Activated CD4-positive, alpha-beta T cell treated with anti-CD3 and anti-CD28 coated beads, Interleukin-2, amount 50 U/mL, for 4 hours (primary cell): ENCODE measurements around the gene ANKRD13B.
A peak's percentile ranks its signal among the peaks of the same experiment; 100 is the strongest.

Experiments used
- DNase-seq, 2 experiments: peaks; one replicate each; pipeline ENCODE4 v3.0.0-alpha.2; 2020

The ANKRD13B gene

GRCh38 chr17:29596811-29597210 is 3.9 kb downstream of the ANKRD13B start:
- DNase-seq, result no peak

- DNase-seq, result no peak
These were observed 4.6 kb downstream of the ANKRD13B start for GRCh38 chr17:29597361-29598172.

DNA sequence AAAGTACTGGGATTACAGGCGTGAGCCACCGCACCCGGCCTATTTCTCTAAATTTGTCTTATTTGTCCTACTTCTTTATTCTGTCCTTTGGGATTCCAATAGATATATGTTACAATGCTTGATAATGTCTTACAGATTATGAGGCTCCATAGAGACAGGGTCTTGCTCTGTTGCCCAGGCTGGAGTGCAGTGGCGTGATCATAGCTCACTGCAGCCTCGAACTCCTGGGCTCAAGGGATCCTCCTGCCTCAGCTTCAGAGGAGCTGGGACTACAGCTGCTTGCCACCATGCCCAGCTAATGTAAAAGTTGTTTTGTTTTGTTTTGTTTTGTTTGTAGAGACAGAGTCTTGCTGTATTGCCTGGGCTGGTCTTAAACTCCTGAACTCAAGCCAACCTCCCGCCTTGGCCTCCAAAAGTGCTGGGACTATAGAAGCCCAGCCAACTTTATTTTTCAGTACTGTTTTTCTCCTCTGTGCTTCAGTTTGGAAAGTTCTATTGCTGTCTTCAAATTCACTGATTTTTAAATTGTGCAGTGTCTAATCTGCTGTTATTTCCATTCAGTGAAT is 10.3 kb downstream of the ANKRD13B start:
- no peak for DNase-seq

- no peak for DNase-seq
These were observed 14.7 kb downstream of the ANKRD13B start for GRCh38 chr17:29607557-29608195.

DNA sequence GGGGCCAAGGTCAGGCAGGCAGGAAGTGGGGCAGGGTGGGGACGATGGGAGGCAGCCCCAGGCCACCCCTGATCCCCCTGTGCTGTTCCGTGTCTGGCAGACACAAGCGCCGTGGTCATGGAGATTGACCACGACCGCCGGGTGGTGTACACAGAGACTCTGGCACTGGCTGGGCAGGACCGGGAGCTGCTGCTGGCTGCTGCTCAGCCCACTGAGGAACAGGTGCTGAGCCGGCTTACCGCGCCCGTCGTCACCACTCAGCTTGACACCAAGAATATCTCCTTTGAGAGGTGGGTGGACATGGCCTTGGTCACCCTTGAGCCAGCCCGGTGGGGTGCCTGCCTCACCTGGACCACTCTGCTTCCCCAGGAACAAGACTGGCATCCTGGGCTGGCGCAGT is 16.1 kb downstream of the ANKRD13B start:
- no peak for DNase-seq

GRCh38 chr17:29610395-29610794 is 17.5 kb downstream of the ANKRD13B start:
- no peak for DNase-seq

DNA sequence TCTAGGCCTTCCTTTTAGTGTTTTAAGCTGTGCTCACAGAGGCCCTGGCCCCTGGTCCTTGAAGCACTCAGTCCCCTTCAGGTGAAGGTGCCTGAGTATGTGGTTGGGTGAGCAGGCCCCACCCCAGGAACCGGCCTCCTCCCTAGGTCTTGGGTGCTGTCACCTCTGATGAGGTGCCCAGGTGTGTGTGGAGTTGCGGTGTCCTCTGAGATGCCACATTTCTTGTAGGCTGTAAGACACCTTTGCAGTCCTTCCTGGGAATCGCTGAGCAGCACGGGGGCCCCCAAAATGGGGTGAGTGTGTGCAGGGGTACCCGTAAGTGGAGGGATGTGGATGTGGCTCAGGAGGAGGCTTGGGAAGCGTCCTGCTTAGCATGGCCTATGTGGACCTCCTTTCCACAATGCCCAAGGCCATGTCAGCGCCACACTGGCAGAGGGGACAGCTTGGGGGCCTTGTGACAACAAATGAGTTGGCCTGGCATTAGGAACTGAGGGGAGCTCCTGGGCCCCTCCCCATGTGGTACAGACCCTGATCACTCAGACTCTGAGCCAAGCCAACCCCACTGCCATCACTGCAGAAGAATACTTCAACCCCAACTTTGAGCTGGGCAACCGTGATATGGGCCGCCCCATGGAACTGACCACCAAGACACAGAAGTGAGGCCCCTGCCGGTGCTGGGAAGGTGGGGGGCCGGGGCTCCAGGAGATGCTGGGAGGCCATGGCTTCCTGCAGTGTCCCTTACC is 18.6 kb downstream of the ANKRD13B start:
- DNase-seq, result no peak

GRCh38 chr17:29612094-29612403 is 19.1 kb downstream of the ANKRD13B start:
- no peak for DNase-seq

DNA sequence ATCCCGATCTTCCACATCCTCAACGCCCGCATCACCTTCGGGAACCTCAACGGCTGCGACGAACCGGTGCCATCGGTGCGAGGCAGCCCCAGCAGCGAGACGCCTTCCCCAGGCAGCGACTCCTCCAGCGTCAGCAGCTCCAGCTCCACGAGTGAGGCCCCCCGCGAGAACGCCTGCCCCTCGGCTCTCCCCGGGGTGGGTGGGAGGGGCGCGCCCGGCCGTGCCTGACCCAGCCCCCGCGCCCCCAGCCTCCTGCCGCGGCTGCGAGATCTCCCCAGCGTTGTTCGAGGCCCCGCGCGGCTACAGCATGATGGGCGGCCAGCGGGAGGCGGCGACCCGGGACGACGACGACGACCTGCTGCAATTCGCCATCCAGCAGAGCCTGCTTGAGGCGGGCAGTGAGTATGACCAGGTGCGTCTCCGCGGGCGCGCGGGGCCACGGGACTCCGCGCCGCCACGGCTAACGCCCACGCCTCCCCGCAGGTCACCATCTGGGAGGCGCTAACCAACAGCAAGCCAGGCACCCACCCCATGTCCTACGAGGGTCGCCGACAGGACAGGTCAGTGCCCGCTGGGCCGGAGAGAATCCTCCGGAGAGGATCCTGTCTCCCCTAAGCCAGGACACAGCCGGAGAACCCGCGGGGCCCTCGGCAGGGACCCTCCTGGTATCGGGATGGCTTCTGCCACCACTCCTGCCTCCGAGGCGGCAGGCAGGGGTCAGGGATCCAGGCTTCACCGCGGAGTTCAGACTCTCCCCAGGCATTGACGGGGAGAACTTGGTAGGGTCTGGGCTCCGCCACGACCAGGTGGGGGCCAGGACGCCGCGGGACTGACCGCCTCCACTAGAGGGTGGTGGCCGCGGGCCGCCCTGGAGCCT is 19.7 kb downstream of the ANKRD13B start:
- DNase-seq, result no peak

GRCh38 chr17:29613352-29613837 is 20.5 kb downstream of the ANKRD13B start:
- peak; percentile 91 to 94 for DNase-seq

DNA sequence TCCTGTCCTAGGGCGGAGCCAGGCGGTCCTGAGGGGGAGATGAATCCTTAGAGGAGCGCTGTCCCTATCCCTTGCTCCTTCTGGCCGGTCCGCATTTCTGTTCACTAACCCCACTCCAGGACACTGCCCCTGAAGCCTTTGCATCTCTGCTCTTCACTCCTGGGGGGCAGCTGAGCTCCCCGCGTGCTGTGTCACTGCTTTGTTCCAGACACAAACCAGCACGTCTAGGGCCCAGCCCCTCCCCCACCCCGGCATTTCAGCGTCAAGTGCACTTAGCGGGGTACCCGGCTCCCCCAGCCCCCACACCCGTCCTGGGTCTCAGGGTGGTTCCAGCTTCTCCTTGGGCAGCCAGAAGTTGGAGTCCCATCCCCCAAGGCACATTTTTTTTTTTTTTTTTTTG is 20.9 kb downstream of the ANKRD13B start:
- DNase-seq, result no peak

DNA sequence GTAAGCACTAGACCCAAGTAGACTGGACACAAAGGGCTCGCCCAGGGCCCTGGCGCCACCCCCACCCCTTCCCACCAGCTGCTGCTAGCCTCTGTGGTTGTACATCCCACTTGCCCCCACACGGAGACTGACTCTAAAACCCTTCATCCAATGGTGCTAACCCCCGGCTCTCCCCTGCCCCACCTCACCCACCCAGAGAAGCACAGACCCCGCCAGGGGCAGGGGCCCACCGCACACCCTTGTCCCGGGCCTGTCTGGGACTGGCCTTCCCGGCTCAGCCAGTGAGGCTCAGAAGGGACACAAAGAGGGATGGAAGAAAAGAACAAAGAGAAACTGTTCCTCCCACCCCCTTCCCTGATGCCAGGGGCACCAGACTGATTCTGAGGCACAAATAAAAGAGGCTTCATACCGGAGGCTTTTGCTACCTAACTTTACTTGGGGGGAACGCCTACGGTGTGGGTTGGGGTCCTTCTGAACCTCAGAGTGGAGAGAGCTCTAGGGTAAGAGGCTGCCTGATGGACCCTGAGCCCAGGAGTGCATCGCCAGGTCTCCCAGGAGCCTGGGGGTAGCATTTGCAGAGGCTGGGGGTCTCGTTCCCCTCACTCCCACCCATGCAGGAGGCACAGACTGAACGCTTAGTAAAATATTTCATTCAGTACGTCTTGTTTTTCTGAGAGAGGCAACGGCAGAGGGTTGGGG is 21.6 kb downstream of the ANKRD13B start:
- DNase-seq, result no peak

DNA sequence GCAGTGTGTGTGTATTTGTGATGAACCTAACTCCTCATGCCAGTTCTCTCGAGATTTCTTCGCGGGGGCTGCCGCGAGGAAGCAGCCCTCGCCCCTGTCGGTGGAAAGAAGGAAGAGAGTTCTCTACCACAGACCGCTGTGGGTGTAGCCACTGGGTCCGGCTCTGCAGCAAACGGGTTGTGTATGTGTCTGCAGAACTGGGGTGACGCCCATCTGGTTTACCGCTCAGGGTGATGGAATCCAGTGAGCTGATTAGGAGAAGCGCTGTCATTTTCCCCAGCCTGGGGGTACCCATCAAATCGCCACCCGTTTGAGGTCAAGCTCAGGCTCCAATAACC is 22.1 kb downstream of the ANKRD13B start:
- peak; percentile 54 to 58 for DNase-seq

DNA sequence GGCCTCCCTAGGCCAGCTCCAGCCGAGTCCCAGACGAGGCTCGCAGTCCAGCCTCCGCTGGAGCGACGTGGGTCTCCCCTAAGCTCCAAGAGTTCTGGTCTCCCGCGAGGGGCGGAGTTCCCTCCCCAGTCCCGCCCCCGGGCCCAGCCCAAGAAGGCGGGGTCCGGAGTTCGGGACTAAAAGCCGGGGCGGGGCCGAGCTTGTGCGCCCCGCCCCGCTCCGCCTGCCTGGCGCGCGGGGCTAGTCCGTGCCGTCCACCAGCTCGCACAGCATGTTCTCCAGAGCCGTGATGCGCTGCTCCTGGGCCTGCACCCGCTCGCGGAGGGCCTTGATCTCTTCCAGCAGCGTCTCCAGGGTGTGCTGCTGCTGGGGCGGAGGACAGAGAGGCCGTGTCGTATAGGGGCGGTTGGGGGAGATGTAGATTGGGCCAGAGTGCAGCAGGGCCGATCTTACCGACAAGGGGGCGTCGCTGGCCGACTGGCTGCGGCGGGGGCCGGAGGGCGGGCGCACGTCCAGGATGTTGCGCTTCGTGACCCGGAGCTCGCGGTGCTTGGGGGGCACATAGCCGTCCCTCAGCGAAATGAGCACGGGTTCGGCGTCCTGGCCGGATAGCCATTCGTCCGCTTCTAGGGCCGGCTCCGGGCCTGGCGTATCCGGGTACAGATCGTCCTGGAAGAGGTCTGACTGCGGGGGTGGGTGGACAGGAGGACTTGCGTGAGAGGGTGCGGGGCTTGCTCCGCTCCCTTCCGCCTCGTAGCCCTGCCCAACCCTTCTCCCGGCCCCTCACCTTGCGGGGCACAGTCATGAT is 22.8 kb downstream of the ANKRD13B start:
- peak; percentile 73 to 77 for DNase-seq

DNA sequence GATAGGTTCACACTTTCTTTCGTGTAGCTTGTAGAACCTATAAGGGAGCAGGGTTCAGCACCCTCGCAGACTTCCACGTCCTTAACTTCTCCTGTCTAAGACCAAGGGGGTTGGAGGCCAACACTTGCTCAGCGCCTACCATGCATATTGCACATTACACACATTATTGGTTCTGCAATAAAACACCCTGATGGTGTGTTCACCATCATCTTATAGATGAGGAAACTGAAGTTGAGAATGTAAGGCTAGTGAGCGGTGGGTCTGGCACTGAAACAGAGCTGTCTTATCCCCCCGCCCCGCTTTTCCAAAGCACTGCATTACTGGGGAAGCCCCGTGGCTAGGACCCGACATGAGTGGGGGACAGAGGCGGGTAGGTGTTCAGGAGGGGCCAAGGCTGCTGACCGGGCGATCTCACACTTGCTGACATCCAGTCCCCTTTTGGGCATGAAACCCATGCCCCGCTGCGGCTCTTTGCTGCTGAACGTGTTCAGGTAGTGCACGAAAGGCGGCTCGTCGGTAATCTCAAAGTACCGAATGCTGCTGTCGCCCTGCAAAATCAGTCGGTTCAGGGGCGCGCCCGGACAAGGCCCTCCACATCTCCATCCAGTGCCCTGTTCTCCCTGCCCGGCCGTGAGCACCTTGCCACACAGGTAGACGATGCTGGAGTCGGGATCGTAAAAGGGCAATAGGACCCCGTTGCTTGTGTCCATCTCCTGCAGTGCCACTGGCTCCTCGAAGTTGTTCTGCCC is 23.5 kb downstream of the ANKRD13B start:
- DNase-seq, result no peak

GRCh38 chr17:29617125-29617480 is 24.2 kb downstream of the ANKRD13B start:
- peak; percentile 90 for DNase-seq

DNA sequence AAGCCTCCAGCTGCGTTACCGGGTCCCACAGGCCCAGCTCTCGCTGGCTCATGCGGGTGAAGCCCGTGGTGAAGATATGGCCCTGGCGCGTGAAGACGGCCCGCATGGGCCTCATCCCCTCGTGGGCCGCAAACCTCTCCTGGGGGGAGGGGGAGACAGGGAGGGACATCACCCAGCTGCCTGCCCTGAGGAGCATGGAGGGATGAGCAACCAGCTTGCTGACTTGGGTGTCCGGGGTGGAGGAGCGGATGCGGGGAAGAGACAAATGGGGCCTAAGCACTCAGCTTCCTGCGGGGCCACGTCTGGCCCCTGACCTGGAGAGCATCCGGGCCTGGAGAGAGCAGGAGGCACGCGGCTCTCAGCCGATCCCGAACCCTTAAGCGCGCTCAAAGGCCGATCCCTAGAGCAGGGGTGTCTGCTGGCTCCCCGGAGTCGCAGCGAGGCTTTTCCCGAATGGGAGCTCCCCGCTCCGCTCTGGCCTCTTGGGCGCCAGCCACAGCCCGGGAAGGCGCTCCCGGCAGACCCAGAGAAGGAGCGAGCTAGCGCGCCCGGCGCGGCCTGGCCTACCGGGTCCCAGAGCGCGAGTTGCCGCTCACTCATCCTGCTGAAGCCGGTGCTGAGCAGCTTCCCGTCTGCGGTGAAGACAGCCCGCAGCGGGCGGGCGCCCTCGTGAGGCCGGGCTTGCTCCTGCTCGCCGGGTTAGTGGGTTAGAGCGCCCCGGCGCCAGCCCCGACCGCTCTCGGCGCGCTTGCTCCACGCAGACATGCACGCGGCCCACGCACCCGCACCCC is 24.7 kb downstream of the ANKRD13B start:
- DNase-seq, result peak; percentile 87 to 89

- DNase-seq, result no peak
These were observed 25.5 kb downstream of the ANKRD13B start for GRCh38 chr17:29618272-29619065.

DNA sequence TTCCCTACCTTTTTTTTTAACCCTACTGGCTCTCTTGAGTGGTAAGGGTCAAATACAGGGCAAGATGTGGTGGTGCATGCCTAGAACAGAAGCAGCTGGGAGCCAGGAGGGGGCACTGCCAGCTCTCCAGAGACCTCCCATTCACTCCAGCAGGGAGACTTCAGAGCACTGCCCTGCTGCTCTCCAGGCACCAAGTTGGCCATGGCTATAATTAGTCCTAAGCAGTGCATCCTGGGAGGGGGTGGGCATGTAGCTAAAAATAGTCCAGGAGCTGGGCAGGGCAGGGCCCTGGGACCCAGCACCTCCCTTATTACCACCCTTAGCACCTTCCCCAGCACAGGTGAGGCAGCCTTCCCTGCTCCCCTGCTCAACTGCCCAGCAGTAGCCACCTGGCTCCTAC is 26.3 kb downstream of the ANKRD13B start:
- DNase-seq, result no peak
